HCT116 (cell line): Measurements from ENCODE around the gene TRIM50.
"Not testable (repeated sequence)": the region's sequence is repeated elsewhere in the genome, so short reads cannot be mapped to it uniquely, and the experiment has no call there.

ENCODE experiments used
- CEBPB ChIP-seq: IDR thresholded peaks from 2 replicates; pipeline ENCODE4 v1.6.1; 2012; ENCODE audit warnings: low read depth
- EZH2 ChIP-seq: fragments of 200-600 bp; sonication (generic); IDR thresholded peaks from 2 replicates; pipeline ENCODE4 v1.6.1; 2017; ENCODE audit warnings: antibody characterized with exemption, mixed run types
- POLR2A ChIP-seq: IDR thresholded peaks from 2 replicates; pipeline ENCODE4 v1.7.0; 2011; ENCODE audit warnings: borderline replicate concordance; ENCODE audit not compliant: insufficient read depth, insufficient read length; ENCODE audit errors: extremely low read depth
- POLR2AphosphoS5 ChIP-seq: IDR thresholded peaks from 2 replicates; pipeline ENCODE4 v1.6.1; 2011; ENCODE audit warnings: mild to moderate bottlenecking, low read depth, low read length, moderate library complexity
- RAD21 ChIP-seq: IDR thresholded peaks from 2 replicates; pipeline ENCODE4 v1.6.1; 2012; ENCODE audit warnings: low read depth, mild to moderate bottlenecking
- SIN3A ChIP-seq: IDR thresholded peaks from 2 replicates; pipeline ENCODE4 v1.6.1; 2012; ENCODE audit warnings: low read depth
- TCF7L2 ChIP-seq: IDR thresholded peaks from 2 replicates; pipeline ENCODE4 v1.7.0; 2011; ENCODE audit warnings: borderline replicate concordance, inconsistent platforms; ENCODE audit not compliant: insufficient read depth, insufficient read length; ENCODE audit errors: extremely low read depth
- ZNF274 ChIP-seq: fragments of 200-500 bp; sonication (Bioruptor generic); IDR thresholded peaks from 2 replicates; pipeline ENCODE4 v1.6.1; 2014; ENCODE audit warnings: mild to moderate bottlenecking, low read depth, low read length, inconsistent platforms
- TF ChIP-seq, protein P1 (sequence below), 3 experiments: fragments of 200-600 bp in 1 of 3; sonication (generic) in 1 of 3; IDR thresholded peaks in 2 of 3; conservative IDR thresholded peaks in 1 of 3; 2 replicates each; pipeline ENCODE4 v1.5.1; 2012 to 2017; ENCODE audit warnings: low read depth in 2 of 3, low read length in 2 of 3, antibody characterized with exemption in 1 of 3, borderline replicate concordance in 1 of 3, control low read depth in 1 of 3, mild to moderate bottlenecking in 1 of 3, mixed read lengths in 1 of 3, mixed run types in 1 of 3, moderate library complexity in 1 of 3; ENCODE audit not compliant: insufficient read depth in 1 of 3
- TF ChIP-seq, protein P2 (sequence below): IDR thresholded peaks from 2 replicates; pipeline ENCODE4 v1.6.1; 2012

DNA sequence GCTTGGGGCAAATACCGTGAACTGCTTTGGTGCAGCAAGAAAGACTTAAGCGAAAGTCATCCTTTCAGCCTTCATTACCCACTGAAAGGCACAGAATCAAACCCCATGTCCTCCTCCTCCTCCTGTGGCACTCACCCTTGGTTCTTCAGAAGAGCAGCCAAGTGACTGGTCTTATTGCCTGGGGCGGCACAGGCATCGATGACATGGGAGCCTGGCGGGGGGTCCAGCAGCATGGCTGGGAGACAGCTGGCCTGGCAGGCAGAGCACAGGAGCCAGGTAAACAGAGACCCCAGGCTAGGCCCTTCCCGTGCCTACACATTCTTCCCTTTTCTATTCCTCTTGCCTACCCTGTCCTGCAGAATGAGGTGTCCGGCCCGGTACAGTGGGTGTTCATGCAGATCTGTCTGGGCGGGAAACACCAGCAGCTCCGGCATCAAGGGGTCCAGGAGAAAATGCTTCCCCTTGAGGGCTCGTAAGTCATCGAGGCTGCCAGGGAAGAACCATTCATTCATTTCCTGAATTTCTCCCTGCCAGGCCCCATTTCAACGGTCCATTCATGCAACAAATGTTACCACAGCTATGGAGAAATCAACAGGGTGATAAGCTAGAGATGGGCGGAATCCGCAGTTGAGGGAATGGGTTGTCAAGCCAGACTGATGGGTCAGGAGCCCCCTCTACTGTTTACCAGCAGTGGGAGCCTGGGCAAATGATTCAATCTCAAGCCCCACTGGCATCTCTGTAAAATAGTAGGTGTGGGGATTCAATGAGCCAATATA is 23.1 kb downstream of the TRIM50 start:
- not testable (repeated sequence) for TF ChIP-seq POLR2AphosphoS5, TCF7L2, SIN3A, POLR2A, CEBPB, RAD21, EZH2, ZNF274
- TF ChIP-seq, protein P1, sequence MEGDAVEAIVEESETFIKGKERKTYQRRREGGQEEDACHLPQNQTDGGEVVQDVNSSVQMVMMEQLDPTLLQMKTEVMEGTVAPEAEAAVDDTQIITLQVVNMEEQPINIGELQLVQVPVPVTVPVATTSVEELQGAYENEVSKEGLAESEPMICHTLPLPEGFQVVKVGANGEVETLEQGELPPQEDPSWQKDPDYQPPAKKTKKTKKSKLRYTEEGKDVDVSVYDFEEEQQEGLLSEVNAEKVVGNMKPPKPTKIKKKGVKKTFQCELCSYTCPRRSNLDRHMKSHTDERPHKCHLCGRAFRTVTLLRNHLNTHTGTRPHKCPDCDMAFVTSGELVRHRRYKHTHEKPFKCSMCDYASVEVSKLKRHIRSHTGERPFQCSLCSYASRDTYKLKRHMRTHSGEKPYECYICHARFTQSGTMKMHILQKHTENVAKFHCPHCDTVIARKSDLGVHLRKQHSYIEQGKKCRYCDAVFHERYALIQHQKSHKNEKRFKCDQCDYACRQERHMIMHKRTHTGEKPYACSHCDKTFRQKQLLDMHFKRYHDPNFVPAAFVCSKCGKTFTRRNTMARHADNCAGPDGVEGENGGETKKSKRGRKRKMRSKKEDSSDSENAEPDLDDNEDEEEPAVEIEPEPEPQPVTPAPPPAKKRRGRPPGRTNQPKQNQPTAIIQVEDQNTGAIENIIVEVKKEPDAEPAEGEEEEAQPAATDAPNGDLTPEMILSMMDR (IDR thresholded peaks at IDR 0.05 in 2 of 3, conservative IDR thresholded peaks at IDR 0.05 in 1 of 3; ENCODE audit: borderline replicate concordance in 1 of 3, insufficient read depth in 1 of 3, low read depth in 2 of 3, low read length in 2 of 3): not testable (repeated sequence)
- TF ChIP-seq, protein P2, sequence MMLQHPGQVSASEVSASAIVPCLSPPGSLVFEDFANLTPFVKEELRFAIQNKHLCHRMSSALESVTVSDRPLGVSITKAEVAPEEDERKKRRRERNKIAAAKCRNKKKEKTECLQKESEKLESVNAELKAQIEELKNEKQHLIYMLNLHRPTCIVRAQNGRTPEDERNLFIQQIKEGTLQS: not testable (repeated sequence)
